Hepatocyte (in vitro differentiated cells): ENCODE results near the gene DMRT1. TPM values are rescaled to one million over a fixed set of nuclear protein-coding genes. Genes with fewer than 3 reads are reported as not detected.
A peak's percentile ranks its signal among the peaks of the same experiment; 100 is the strongest.

Experiments used
- DNase-seq: peaks from one replicate; pipeline ENCODE4 v3.0.0-alpha.2; 2016; ENCODE audit warnings: low spot score
- H2AFZ ChIP-seq: fragments of 200-600 bp; sonication (generic); 2 replicates; pipeline ENCODE4 v1.6.0; 2016; ENCODE audit warnings: antibody characterized with exemption, mild to moderate bottlenecking
- H3K27ac ChIP-seq: fragments of 200-600 bp; sonication (generic); 2 replicates; pipeline ENCODE4 v1.5.1; 2016; ENCODE audit warnings: mild to moderate bottlenecking
- H3K27me3 ChIP-seq: fragments of 200-600 bp; sonication (generic); 2 replicates; pipeline ENCODE4 v1.6.1; 2016
- H3K36me3 ChIP-seq: fragments of 200-600 bp; sonication (generic); replicated peaks from 2 replicates; pipeline ENCODE4 v1.5.1; 2016; ENCODE audit warnings: low read depth; ENCODE audit not compliant: insufficient read depth
- H3K4me1 ChIP-seq: fragments of 200-600 bp; sonication (generic); 2 replicates; pipeline ENCODE4 v1.5.1; 2016; ENCODE audit warnings: mild to moderate bottlenecking, moderate library complexity; ENCODE audit not compliant: insufficient read depth
- H3K4me2 ChIP-seq: fragments of 200-600 bp; sonication (generic); 2 replicates; pipeline ENCODE4 v1.6.0; 2016
- H3K4me3 ChIP-seq: fragments of 200-600 bp; sonication (generic); 2 replicates; pipeline ENCODE4 v1.5.1; 2016; ENCODE audit warnings: mild to moderate bottlenecking
- H3K79me2 ChIP-seq: fragments of 200-600 bp; sonication (generic); 2 replicates; pipeline ENCODE4 v1.6.0; 2017; ENCODE audit warnings: mild to moderate bottlenecking
- H3K9me2 ChIP-seq: fragments of 200-600 bp; sonication (generic); replicated peaks from 2 replicates; pipeline ENCODE4 v1.6.0; 2017; ENCODE audit warnings: mild to moderate bottlenecking; ENCODE audit not compliant: insufficient read depth
- H3K9me3 ChIP-seq: fragments of 200-600 bp; sonication (generic); 2 replicates; pipeline ENCODE4 v1.5.1; 2016; ENCODE audit warnings: low read depth, mild to moderate bottlenecking
- H4K20me1 ChIP-seq: fragments of 200-600 bp; sonication (generic); 2 replicates; pipeline ENCODE4 v1.6.0; 2016; ENCODE audit warnings: mild to moderate bottlenecking; ENCODE audit not compliant: insufficient read depth, poor library complexity, severe bottlenecking
- CTCF ChIP-seq: fragments of 200-600 bp; sonication (generic); IDR thresholded peaks from 2 replicates; pipeline ENCODE4 v1.5.1; 2016; ENCODE audit warnings: antibody characterized with exemption, mild to moderate bottlenecking; ENCODE audit not compliant: poor library complexity
- EZH2 ChIP-seq: fragments of 200-600 bp; sonication (generic); IDR thresholded peaks from 2 replicates; pipeline ENCODE4 v1.6.1; 2016; ENCODE audit warnings: antibody characterized with exemption, mild to moderate bottlenecking, borderline replicate concordance
- EZH2phosphoT487 ChIP-seq: fragments of 200-600 bp; sonication (generic); IDR thresholded peaks from one replicate; pipeline ENCODE4 v1.6.1; 2018; ENCODE audit warnings: antibody characterized with exemption, mild to moderate bottlenecking, low read depth, moderate library complexity; ENCODE audit not compliant: unreplicated experiment, severe bottlenecking
- WGBS: methylation state at CpG from one replicate; pipeline ENCODE4 v1.1.6; 2016; ENCODE audit warnings: low lambda C conversion rate; ENCODE audit errors: missing lambda C conversion rate; 5-methylcytosine and 5-hydroxymethylcytosine counted together
- polyA plus RNA-seq: library from polyadenylated mRNA; unstranded; fragments of >200 nt; fragmentation: Nextera tagmentation; extraction: Ambion mirVana; gene quantifications from 2 replicates; pipeline ENCODE4 v1.2.1, GENCODE V29; 2016
- total RNA-seq: library from RNA; depleted of rRNA; stranded (reverse); fragments of >200 nt; gene quantifications from 2 replicates; pipeline ENCODE4 v1.2.3, GENCODE V29; 2014

DMRT1 gene
- total RNA-seq (0.24 TPM in 1 of 2 replicates, not detected in the other), polyA plus RNA-seq (not detected in 2 replicates)

GRCh38 chr9:841371-842209 lies at the start of gene DMRT1:
Gene DMRT1, plus strand, starts transcription at chr9:841697. Its CDS starts 142 bp downstream, at chr9:841839.
- H4K20me1 ChIP-seq, result no peaks in the 10 kb centered on the region
- no peaks in the 10 kb centered on the region for H3K9me2 ChIP-seq
- peak; percentile 13 for DNase-seq
- H3K4me3 ChIP-seq, result no peak within 1 kb of the TSS
- H3K36me3 ChIP-seq, result no peaks in the 10 kb centered on the region
- no peak within 1 kb of the TSS for H2AFZ ChIP-seq
- no peak for TF ChIP-seq EZH2phosphoT487
- no peak for TF ChIP-seq CTCF
- TF ChIP-seq EZH2, result no peak
- H3K4me1 ChIP-seq, result peaks cover 5% of the 10 kb centered on the region
- 4% methylated on average over 82 of the region's 84 CpGs for WGBS
- H3K4me2 ChIP-seq, result peak within 1 kb of the TSS; percentile 70
- H3K9me3 ChIP-seq, result no peaks in the 10 kb centered on the region
- no peaks in the 10 kb centered on the region for H3K79me2 ChIP-seq
- H3K27ac ChIP-seq, result no peak within 1 kb of the TSS
- peaks cover 61% of the 10 kb centered on the region for H3K27me3 ChIP-seq

GRCh38 chr9:792331-793260 lies 48.9 kb upstream of the DMRT1 start:
- TF ChIP-seq EZH2 (no peak), EZH2phosphoT487 (no peak), CTCF (no peak)
- Histone ChIP-seq H3K27me3 (no peaks in the 10 kb centered on the region), H4K20me1 (no peaks in the 10 kb centered on the region), H2AFZ (no peak overlapping the region), H3K79me2 (no peaks in the 10 kb centered on the region), H3K27ac (no peak overlapping the region), H3K36me3 (no peaks in the 10 kb centered on the region), H3K9me2 (no peaks in the 10 kb centered on the region), H3K4me3 (no peak overlapping the region), H3K4me1 (no peaks in the 10 kb centered on the region), H3K9me3 (no peaks in the 10 kb centered on the region), H3K4me2 (no peak overlapping the region)
- 70% methylated on average over 15 of the region's 15 CpGs for WGBS
- no peak for DNase-seq

- no peak overlapping the region for H3K4me2 ChIP-seq
- no peak overlapping the region for H3K27ac ChIP-seq
- TF ChIP-seq CTCF, result no peak
- no peak for TF ChIP-seq EZH2phosphoT487
- TF ChIP-seq EZH2, result no peak
- no peak for DNase-seq
- WGBS, result 91% methylated on average over 2 of the region's 2 CpGs
- H3K9me3 ChIP-seq, result no peaks in the 10 kb centered on the region
- H3K27me3 ChIP-seq, result no peaks in the 10 kb centered on the region
- no peaks in the 10 kb centered on the region for H3K9me2 ChIP-seq
- H3K4me3 ChIP-seq, result no peak overlapping the region
- no peaks in the 10 kb centered on the region for H3K79me2 ChIP-seq
- H4K20me1 ChIP-seq, result no peaks in the 10 kb centered on the region
- H2AFZ ChIP-seq, result no peak overlapping the region
- H3K36me3 ChIP-seq, result no peaks in the 10 kb centered on the region
- no peaks in the 10 kb centered on the region for H3K4me1 ChIP-seq
Observed at GRCh38 chr9:794386-794785, 47.1 kb upstream of the DMRT1 start.
